ENCODE results near the gene ACBD4.
"Not testable (repeated sequence)": the region's sequence is repeated elsewhere in the genome, so short reads cannot be mapped to it uniquely, and the experiment has no call there.

ACBD4 gene

DNA sequence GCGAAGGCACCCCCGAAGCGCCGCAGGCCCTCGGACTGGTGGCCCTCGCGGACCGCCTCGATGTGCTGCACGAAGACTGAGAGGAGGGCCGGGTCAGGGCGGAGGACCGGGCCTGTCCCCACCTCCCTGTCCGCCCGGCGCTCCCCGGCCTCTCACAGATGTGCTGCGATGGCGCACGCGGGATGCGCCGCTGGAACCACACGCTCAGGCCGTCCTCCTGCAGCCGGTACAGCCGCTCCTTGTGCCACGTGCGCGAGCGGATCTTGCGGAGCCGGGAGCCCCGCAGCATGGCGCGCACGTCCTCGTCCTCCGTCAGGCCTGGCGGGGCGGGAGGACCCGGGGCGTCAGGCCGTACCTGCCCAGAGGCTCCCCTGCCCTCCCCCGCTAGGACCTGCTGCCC is 14.4 kb upstream of the ACBD4 start:
- no peak overlapping the region for H3K4me3 ChIP-seq (ENCODE audit: low read depth, low read length)
- no peaks in the 10 kb centered on the region for H3K36me3 ChIP-seq (ENCODE audit: control insufficient read depth, insufficient read depth, low read length)
- TF ChIP-seq, protein P1, sequence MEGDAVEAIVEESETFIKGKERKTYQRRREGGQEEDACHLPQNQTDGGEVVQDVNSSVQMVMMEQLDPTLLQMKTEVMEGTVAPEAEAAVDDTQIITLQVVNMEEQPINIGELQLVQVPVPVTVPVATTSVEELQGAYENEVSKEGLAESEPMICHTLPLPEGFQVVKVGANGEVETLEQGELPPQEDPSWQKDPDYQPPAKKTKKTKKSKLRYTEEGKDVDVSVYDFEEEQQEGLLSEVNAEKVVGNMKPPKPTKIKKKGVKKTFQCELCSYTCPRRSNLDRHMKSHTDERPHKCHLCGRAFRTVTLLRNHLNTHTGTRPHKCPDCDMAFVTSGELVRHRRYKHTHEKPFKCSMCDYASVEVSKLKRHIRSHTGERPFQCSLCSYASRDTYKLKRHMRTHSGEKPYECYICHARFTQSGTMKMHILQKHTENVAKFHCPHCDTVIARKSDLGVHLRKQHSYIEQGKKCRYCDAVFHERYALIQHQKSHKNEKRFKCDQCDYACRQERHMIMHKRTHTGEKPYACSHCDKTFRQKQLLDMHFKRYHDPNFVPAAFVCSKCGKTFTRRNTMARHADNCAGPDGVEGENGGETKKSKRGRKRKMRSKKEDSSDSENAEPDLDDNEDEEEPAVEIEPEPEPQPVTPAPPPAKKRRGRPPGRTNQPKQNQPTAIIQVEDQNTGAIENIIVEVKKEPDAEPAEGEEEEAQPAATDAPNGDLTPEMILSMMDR (IDR thresholded peaks at IDR 0.05), result no peak

DNA sequence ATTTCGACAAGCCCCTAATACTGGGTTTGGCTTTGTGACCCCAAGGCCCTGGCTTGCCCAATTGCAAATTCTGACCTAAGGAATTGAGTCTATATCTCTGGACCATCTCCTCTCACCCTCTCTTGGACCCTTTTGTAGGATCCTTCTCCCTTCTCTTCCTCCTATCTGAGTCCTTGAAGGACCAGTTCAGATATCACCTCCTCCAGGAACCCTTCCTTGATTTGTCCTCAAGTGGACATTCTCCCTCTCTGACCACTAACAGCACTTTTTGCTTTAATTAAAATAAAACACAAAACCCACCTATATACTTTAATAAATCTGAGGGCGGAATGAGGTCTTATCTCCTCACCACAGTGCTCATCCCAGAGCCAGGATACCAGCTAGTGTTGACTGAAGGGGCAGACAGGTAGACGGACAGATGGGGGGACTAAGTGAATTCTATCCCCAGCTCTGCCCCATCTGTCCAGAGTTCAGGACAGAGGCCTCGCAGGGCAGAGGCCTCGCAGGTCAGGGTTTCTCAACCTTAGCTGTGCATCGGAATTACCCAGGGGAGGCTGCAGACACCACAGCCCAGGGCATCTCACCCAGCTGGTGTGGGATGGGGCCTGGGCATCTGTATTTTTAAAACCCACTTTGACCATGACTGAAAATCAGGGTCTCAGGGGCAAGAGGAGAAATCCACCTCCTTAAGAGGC is 12.3 kb upstream of the ACBD4 start:
- H2AFZ ChIP-seq, result no peak overlapping the region
- no peaks in the 10 kb centered on the region for H3K79me2 ChIP-seq
- H3K27me3 ChIP-seq (ENCODE audit: control insufficient read depth, insufficient read depth, low read length), result no peaks in the 10 kb centered on the region
- no peak overlapping the region for H3K27ac ChIP-seq
- H3K4me2 ChIP-seq (ENCODE audit: low read length), result no peak overlapping the region
- no peaks in the 10 kb centered on the region for H3K36me3 ChIP-seq (ENCODE audit: control insufficient read depth, insufficient read depth, low read length)
- H3K4me1 ChIP-seq, result peaks cover 3% of the 10 kb centered on the region
- H3K9ac ChIP-seq, result no peak overlapping the region
- no peak overlapping the region for H3K4me3 ChIP-seq (ENCODE audit: low read depth, low read length)
- TF ChIP-seq, protein P1 (IDR thresholded peaks at IDR 0.05), result no peak
- no peaks in the 10 kb centered on the region for H3K9me3 ChIP-seq (ENCODE audit: control insufficient read depth, low read length)

More for the DNA sequence above, 14.4 kb upstream of the ACBD4 start:
- no peak overlapping the region for H3K9ac ChIP-seq
- H3K4me1 ChIP-seq, result peaks cover 3% of the 10 kb centered on the region
- no peak overlapping the region for H3K4me2 ChIP-seq (ENCODE audit: low read length)
- H2AFZ ChIP-seq, result no peak overlapping the region
- no peak overlapping the region for H3K27ac ChIP-seq
- no peaks in the 10 kb centered on the region for H3K9me3 ChIP-seq (ENCODE audit: control insufficient read depth, low read length)
- no peaks in the 10 kb centered on the region for H3K27me3 ChIP-seq (ENCODE audit: control insufficient read depth, insufficient read depth, low read length)
- H3K79me2 ChIP-seq, result no peaks in the 10 kb centered on the region

DNA sequence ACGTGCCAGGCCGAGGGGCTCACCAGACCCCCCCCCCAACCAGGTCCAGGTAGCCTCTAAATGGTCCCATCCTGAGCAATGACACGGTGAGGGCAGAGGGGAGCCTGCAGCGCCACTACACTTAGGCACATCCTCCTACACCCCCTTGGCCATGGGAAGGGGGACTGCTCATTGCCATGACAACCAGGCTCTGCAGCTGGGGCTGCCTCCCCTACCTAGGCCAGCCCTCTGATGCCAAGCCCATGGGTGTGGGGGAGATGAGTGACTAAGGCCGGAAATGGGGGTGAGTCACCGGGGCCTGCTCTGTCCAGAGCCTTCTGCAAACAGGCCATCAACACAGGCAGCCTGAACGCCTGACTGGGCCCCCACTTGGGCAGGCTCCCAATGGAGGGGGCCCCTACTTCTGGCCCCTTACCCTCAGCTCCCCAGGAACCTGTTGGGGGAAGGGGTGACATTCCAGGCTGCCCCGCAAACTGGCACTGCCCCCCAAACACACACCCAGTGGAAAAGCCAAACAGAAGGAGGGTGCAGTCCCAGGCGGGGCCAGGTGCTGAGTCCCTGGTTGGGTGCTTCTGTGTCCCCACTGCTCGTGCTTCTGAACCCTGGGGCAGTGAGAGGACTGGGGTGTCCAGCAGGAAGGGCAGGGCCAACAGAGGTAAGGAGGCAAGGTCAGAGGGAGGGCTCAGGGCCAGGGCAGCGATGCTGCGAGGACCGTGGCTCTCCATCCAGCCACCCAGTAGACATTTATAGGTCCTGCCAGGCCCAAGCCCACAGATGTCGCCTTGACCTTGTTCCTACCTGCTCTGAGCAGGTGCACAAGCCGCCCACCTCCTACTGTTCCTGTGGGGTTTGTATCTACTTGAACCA is 11.3 kb upstream of the ACBD4 start:
- Histone ChIP-seq H2AFZ (peak overlapping the region; percentile 55), H3K4me3 (ENCODE audit: low read depth, low read length) (no peak overlapping the region), H3K9ac (no peak overlapping the region), H3K79me2 (no peaks in the 10 kb centered on the region), H3K27ac (no peak overlapping the region), H3K4me1 (peaks cover 3% of the 10 kb centered on the region), H3K4me2 (ENCODE audit: low read length) (no peak overlapping the region), H3K27me3 (ENCODE audit: control insufficient read depth, insufficient read depth, low read length) (no peaks in the 10 kb centered on the region), H3K9me3 (ENCODE audit: control insufficient read depth, low read length) (no peaks in the 10 kb centered on the region), H3K36me3 (ENCODE audit: control insufficient read depth, insufficient read depth, low read length) (no peaks in the 10 kb centered on the region)
- TF ChIP-seq, protein P1 (IDR thresholded peaks at IDR 0.05), result no peak

DNA sequence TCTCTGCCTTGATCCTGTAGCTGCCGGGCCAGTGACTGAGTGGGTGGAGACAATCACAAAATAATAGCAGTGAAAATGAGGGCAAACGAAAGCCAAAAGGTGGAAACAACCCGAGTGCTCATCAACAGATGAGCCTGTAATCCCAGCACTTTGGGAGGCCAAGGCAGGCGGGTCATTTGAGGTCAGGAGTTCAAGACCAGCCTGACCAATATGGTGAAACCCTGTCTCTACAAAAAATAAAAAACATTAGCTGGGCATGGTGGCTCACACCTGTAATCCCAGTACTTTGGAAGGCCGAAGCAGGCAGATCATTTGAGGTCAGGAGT is 10.7 kb upstream of the ACBD4 start:
- H3K9ac ChIP-seq, H3K4me1 ChIP-seq, H3K27ac ChIP-seq: not testable (repeated sequence)

DNA sequence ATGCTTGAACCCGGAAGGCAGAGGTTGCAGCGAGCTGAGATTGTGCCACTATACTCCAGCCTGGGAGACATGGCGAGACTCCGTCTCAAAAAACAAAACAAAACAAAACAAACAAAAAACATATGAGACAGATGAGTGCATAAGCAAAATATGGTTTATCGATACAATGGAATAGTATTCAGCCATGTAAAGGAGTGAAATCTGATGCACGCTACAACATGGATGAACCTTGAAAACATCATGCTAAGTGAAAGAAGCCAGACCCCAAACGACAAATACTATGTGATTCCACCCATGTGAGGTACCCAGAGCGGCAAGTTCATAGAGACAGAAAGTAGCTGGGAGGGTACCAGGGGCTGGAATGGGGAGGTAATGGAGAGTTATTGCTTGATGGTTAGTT is 10.0 kb upstream of the ACBD4 start:
- no peak overlapping the region for H3K4me3 ChIP-seq (ENCODE audit: low read depth, low read length)
- H3K27me3 ChIP-seq (ENCODE audit: control insufficient read depth, insufficient read depth, low read length), result no peaks in the 10 kb centered on the region
- H2AFZ ChIP-seq, result no peak overlapping the region
- TF ChIP-seq, protein P1 (IDR thresholded peaks at IDR 0.05), result no peak
- no peak overlapping the region for H3K27ac ChIP-seq
- H3K4me2 ChIP-seq (ENCODE audit: low read length), result no peak overlapping the region
- H3K9me3 ChIP-seq (ENCODE audit: control insufficient read depth, low read length), result no peaks in the 10 kb centered on the region
- H3K36me3 ChIP-seq (ENCODE audit: control insufficient read depth, insufficient read depth, low read length), result no peaks in the 10 kb centered on the region
- peaks cover 5% of the 10 kb centered on the region for H3K4me1 ChIP-seq
- H3K79me2 ChIP-seq, result no peaks in the 10 kb centered on the region
- no peak overlapping the region for H3K9ac ChIP-seq

More for the DNA sequence above, 10.7 kb upstream of the ACBD4 start:
- H3K4me2 ChIP-seq (ENCODE audit: low read length); H3K27me3 ChIP-seq (ENCODE audit: control insufficient read depth, insufficient read depth, low read length); H3K79me2 ChIP-seq; H3K4me3 ChIP-seq (ENCODE audit: low read depth, low read length); H3K9me3 ChIP-seq (ENCODE audit: control insufficient read depth, low read length); H3K36me3 ChIP-seq (ENCODE audit: control insufficient read depth, insufficient read depth, low read length): not testable (repeated sequence)
- H2AFZ ChIP-seq, result peak overlapping the region; percentile 55

Data from parathyroid adenoma (tissue), 2 donors.